NB4 (cell line): ENCODE data around the gene CERS3.

Source experiments
- CTCF ChIP-seq: IDR thresholded peaks from one replicate; pipeline ENCODE4 v1.5.1; 2012; ENCODE audit warnings: low read depth, low read length
- MAX ChIP-seq: IDR thresholded peaks from 2 replicates; pipeline ENCODE4 v1.6.1; 2011; ENCODE audit warnings: low read depth, low read length
- POLR2A ChIP-seq: IDR thresholded peaks from 2 replicates; pipeline ENCODE4 v1.6.1; 2011; ENCODE audit warnings: mild to moderate bottlenecking; ENCODE audit not compliant: insufficient read length; ENCODE audit errors: extremely low read depth

- no peak for TF ChIP-seq CTCF
- TF ChIP-seq POLR2A: no peak
- no peak for TF ChIP-seq MAX
Observed at GRCh38 chr15:100355342-100355741, 173.4 kb downstream of the CERS3 start.
